Measurements from ENCODE around the gene SYVN1. TPM values are rescaled to one million over a fixed set of nuclear protein-coding genes. Genes with fewer than 3 reads are reported as not detected.
A peak's percentile ranks its signal among the peaks of the same experiment; 100 is the strongest.
"Not testable (repeated sequence)": the region's sequence is repeated elsewhere in the genome, so short reads cannot be mapped to it uniquely, and the experiment has no call there.

The SYVN1 gene
- total and polyA plus RNA-seq, 11 donors = 13.9 to 65.8 (median 28.2) TPM

GRCh38 chr11:65181569-65182257, 47.4 kb upstream of the SYVN1 start, which contains the start of gene CAPN1:
CAPN1 (plus strand) TSS chr11:65181928; CDS start chr11:65182702, 774 bp downstream.
- peaks cover 0 to 30% (median 12%) of the 10 kb centered on the region in 12 donors for H3K4me1 ChIP-seq
- no peaks in the 10 kb centered on the region for H3K27me3 ChIP-seq
- no peaks in the 10 kb centered on the region for H3K9me3 ChIP-seq
- WGBS, 4 donors = 0 to 1% (median 0%) methylated on average over 15 to 43 of the region's 43 CpGs
- TF ChIP-seq CTCF (IDR thresholded peaks at IDR 0.05) (no peak), POLR2A (IDR thresholded peaks at IDR 0.05) (no peak)
- H3K36me3 ChIP-seq = peaks cover 0 to 31% (median 21%) of the 10 kb centered on the region in 9 donors
- ATAC-seq = peak; percentile 68 to 86 (median 82)
- peak within 1 kb of the TSS; percentile 73 to 98 (median 93) for H3K27ac ChIP-seq
- H3K4me3 ChIP-seq = peak within 1 kb of the TSS; percentile 65 to 98 (median 80)
- intact Hi-C loops (cut with DNase I) = loop anchor here in 9 of 10 donors (2.0 to 10.0 kb wide), 8 partner anchors 44 to 169 kb away; partner anchors contain the start of genes TM7SF2 (in 5 of the 9), ARL2 (in 2 of the 9), FAU (in 2 of the 9) and MRPL49 (in 2 of the 9)
- peak; percentile 79 to 92 (median 91) for DNase-seq

GRCh38 chr11:65180877-65181568, 46.7 kb upstream of the SYVN1 start:
- 1 to 2% (median 1%) methylated on average over 15 to 60 of the region's 60 CpGs for WGBS, 4 donors
- ATAC-seq = peak; percentile 21 to 68 (median 56)
- H3K4me3 ChIP-seq = peak overlapping the region; percentile 65 to 98 (median 80)
- no peaks in the 10 kb centered on the region for H3K9me3 ChIP-seq
- no peaks in the 10 kb centered on the region for H3K27me3 ChIP-seq
- peak overlapping the region; percentile 73 to 98 (median 93) for H3K27ac ChIP-seq
- intact Hi-C loops (cut with DNase I) = loop anchor here in 9 of 10 donors (2.0 to 10.0 kb wide), 8 partner anchors 44 to 169 kb away; partner anchors contain the start of genes TM7SF2 (in 5 of the 9), ARL2 (in 2 of the 9), FAU (in 2 of the 9) and MRPL49 (in 2 of the 9)
- H3K36me3 ChIP-seq = peaks cover 0 to 24% (median 14%) of the 10 kb centered on the region in 9 donors
- peaks cover 0 to 30% (median 12%) of the 10 kb centered on the region in 12 donors for H3K4me1 ChIP-seq
- TF ChIP-seq CTCF (IDR thresholded peaks at IDR 0.05) (peak; percentile 27 to 58 (median 45)), POLR2A (IDR thresholded peaks at IDR 0.05) (peak in 1 of 2 donors; percentile 64)
- DNase-seq = peak; percentile 51 to 84 (median 64)

GRCh38 chr11:65174571-65175010, 40.3 kb upstream of the SYVN1 start:
- 47 to 70% (median 66%) methylated on average over 2 of the region's 2 CpGs for WGBS, 4 donors

GRCh38 chr11:65172600-65172999, 38.3 kb upstream of the SYVN1 start:
- WGBS, 4 donors = 75 to 81% (median 77%) methylated on average over 7 to 10 of the region's 10 CpGs
- Histone ChIP-seq H3K9me3 (no peaks in the 10 kb centered on the region), H3K4me3 (no peak overlapping the region), H3K4me1 (peaks cover 0 to 7% (median 0%) of the 10 kb centered on the region in 12 donors), H3K27ac (no peak overlapping the region), H3K27me3 (no peaks in the 10 kb centered on the region), H3K36me3 (no peaks in the 10 kb centered on the region)
- intact Hi-C loops (cut with DNase I) = loop anchor here in 1 of 10 donors (5.0 kb wide), 1 partner anchor 35 kb away; no protein-coding TSS in a partner anchor
- ATAC-seq (no peak), DNase-seq (no peak)
- no peak for TF ChIP-seq POLR2A (IDR thresholded peaks at IDR 0.05)
- no peak for TF ChIP-seq CTCF (IDR thresholded peaks at IDR 0.05)

More at GRCh38 chr11:65174571-65175010, 40.3 kb upstream of the SYVN1 start:
- not testable (repeated sequence) for DNase-seq, H3K27ac ChIP-seq, H3K4me1 ChIP-seq, H3K36me3 ChIP-seq, ATAC-seq, H3K27me3 ChIP-seq, H3K4me3 ChIP-seq, H3K9me3 ChIP-seq
- intact Hi-C loops (cut with DNase I) = loop anchor here in 1 of 10 donors (5.0 kb wide), 1 partner anchor 37 kb away; no protein-coding TSS in a partner anchor

Data from heart left ventricle (tissue), 16 donors.